Measurements from ENCODE around the gene DPYSL5.

The DPYSL5 gene

GRCh38 chr2:26854283-26854827 is 6.4 kb downstream of the DPYSL5 start:
- Histone ChIP-seq H3K9me2 (replicated peaks; ENCODE audit: low read depth, low read length) (no peaks in the 10 kb centered on the region), H3K4me3 (ENCODE audit: low read length, poor library complexity, severe bottlenecking) (no peak overlapping the region), H2AFZ (ENCODE audit: low read length) (no peak overlapping the region), H3K79me2 (ENCODE audit: insufficient read depth, low read length) (no peaks in the 10 kb centered on the region), H3K4me2 (ENCODE audit: low read depth, low read length, poor library complexity, severe bottlenecking) (no peak overlapping the region), H3K9me3 (ENCODE audit: insufficient read depth, low read depth, low read length) (no peaks in the 10 kb centered on the region), H3K36me3 (ENCODE audit: insufficient read depth, low read length) (no peaks in the 10 kb centered on the region), H3F3A (ENCODE audit: low read depth) (no peaks in the 10 kb centered on the region), H3K27me3 (ENCODE audit: insufficient read depth, low read length, poor library complexity, severe bottlenecking) (no peaks in the 10 kb centered on the region), H3K9ac (ENCODE audit: low read depth, low read length, poor library complexity, severe bottlenecking) (no peak overlapping the region), H3K4me1 (ENCODE audit: insufficient read depth, low read length, poor library complexity, severe bottlenecking) (no peaks in the 10 kb centered on the region), H4K20me1 (ENCODE audit: insufficient read depth, low read length, poor library complexity, severe bottlenecking) (no peaks in the 10 kb centered on the region)
- no peak for TF ChIP-seq CTCF (conservative IDR thresholded peaks at IDR 0.05; ENCODE audit: low read length)

- Histone ChIP-seq H3K4me1 (ENCODE audit: insufficient read depth, low read length, poor library complexity, severe bottlenecking) (no peaks in the 10 kb centered on the region), H2AFZ (ENCODE audit: low read length) (no peak overlapping the region), H3K4me2 (ENCODE audit: low read depth, low read length, poor library complexity, severe bottlenecking) (no peak overlapping the region), H3F3A (ENCODE audit: low read depth) (no peaks in the 10 kb centered on the region), H4K20me1 (ENCODE audit: insufficient read depth, low read length, poor library complexity, severe bottlenecking) (no peaks in the 10 kb centered on the region), H3K79me2 (ENCODE audit: insufficient read depth, low read length) (no peaks in the 10 kb centered on the region), H3K4me3 (ENCODE audit: low read length, poor library complexity, severe bottlenecking) (no peak overlapping the region), H3K27me3 (ENCODE audit: insufficient read depth, low read length, poor library complexity, severe bottlenecking) (no peaks in the 10 kb centered on the region), H3K9me2 (replicated peaks; ENCODE audit: low read depth, low read length) (no peaks in the 10 kb centered on the region), H3K36me3 (ENCODE audit: insufficient read depth, low read length) (no peaks in the 10 kb centered on the region), H3K9me3 (ENCODE audit: insufficient read depth, low read depth, low read length) (no peaks in the 10 kb centered on the region), H3K9ac (ENCODE audit: low read depth, low read length, poor library complexity, severe bottlenecking) (no peak overlapping the region)
- TF ChIP-seq CTCF (conservative IDR thresholded peaks at IDR 0.05; ENCODE audit: low read length) (no peak), EZH2phosphoT487 (IDR thresholded peaks at IDR 0.05; ENCODE audit: borderline replicate concordance) (no peak)
Observed at GRCh38 chr2:26855466-26855865, 7.5 kb downstream of the DPYSL5 start.

- no peak for TF ChIP-seq CTCF (conservative IDR thresholded peaks at IDR 0.05; ENCODE audit: low read length)
- TF ChIP-seq EZH2phosphoT487 (IDR thresholded peaks at IDR 0.05; ENCODE audit: borderline replicate concordance): no peak
- H3K4me3 ChIP-seq (ENCODE audit: low read length, poor library complexity, severe bottlenecking): no peak overlapping the region
- H3K79me2 ChIP-seq (ENCODE audit: insufficient read depth, low read length): no peaks in the 10 kb centered on the region
- H3K9ac ChIP-seq (ENCODE audit: low read depth, low read length, poor library complexity, severe bottlenecking): no peak overlapping the region
- no peak overlapping the region for H3K4me2 ChIP-seq (ENCODE audit: low read depth, low read length, poor library complexity, severe bottlenecking)
- no peaks in the 10 kb centered on the region for H3K4me1 ChIP-seq (ENCODE audit: insufficient read depth, low read length, poor library complexity, severe bottlenecking)
- H3F3A ChIP-seq (ENCODE audit: low read depth): no peaks in the 10 kb centered on the region
- H3K9me3 ChIP-seq (ENCODE audit: insufficient read depth, low read depth, low read length): no peaks in the 10 kb centered on the region
- H3K9me2 ChIP-seq (replicated peaks; ENCODE audit: low read depth, low read length): no peaks in the 10 kb centered on the region
- H3K27me3 ChIP-seq (ENCODE audit: insufficient read depth, low read length, poor library complexity, severe bottlenecking): no peaks in the 10 kb centered on the region
- H4K20me1 ChIP-seq (ENCODE audit: insufficient read depth, low read length, poor library complexity, severe bottlenecking): no peaks in the 10 kb centered on the region
- no peak overlapping the region for H2AFZ ChIP-seq (ENCODE audit: low read length)
- H3K36me3 ChIP-seq (ENCODE audit: insufficient read depth, low read length): no peaks in the 10 kb centered on the region
Observed at GRCh38 chr2:26859622-26860021, 11.7 kb downstream of the DPYSL5 start.
